C4-2B (cell line): Measurements from ENCODE around the gene SARDH.

Source experiments
- H3K27ac ChIP-seq: fragments of 450-650 bp; 2 replicates; pipeline ENCODE4 v1.5.1; 2017
- ZFX ChIP-seq: fragments of 450-650 bp; IDR thresholded peaks from 2 replicates; pipeline ENCODE4 v1.6.1; 2017
- TF ChIP-seq, protein P1 (sequence below): fragments of 450-650 bp; conservative IDR thresholded peaks from 2 replicates; pipeline ENCODE4 v1.5.1; 2017; ENCODE audit warnings: mild to moderate bottlenecking

Gene SARDH

GRCh38 chr9:133622555-133622954 lies 115.6 kb downstream of the SARDH start:
- no peak overlapping the region for H3K27ac ChIP-seq
- TF ChIP-seq ZFX: no peak
- TF ChIP-seq, protein P1, sequence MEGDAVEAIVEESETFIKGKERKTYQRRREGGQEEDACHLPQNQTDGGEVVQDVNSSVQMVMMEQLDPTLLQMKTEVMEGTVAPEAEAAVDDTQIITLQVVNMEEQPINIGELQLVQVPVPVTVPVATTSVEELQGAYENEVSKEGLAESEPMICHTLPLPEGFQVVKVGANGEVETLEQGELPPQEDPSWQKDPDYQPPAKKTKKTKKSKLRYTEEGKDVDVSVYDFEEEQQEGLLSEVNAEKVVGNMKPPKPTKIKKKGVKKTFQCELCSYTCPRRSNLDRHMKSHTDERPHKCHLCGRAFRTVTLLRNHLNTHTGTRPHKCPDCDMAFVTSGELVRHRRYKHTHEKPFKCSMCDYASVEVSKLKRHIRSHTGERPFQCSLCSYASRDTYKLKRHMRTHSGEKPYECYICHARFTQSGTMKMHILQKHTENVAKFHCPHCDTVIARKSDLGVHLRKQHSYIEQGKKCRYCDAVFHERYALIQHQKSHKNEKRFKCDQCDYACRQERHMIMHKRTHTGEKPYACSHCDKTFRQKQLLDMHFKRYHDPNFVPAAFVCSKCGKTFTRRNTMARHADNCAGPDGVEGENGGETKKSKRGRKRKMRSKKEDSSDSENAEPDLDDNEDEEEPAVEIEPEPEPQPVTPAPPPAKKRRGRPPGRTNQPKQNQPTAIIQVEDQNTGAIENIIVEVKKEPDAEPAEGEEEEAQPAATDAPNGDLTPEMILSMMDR: no peak

- no peak overlapping the region for H3K27ac ChIP-seq
- TF ChIP-seq, protein P1: no peak
- TF ChIP-seq ZFX: no peak
These were observed 116.4 kb downstream of the SARDH start for GRCh38 chr9:133621725-133622267.

DNA sequence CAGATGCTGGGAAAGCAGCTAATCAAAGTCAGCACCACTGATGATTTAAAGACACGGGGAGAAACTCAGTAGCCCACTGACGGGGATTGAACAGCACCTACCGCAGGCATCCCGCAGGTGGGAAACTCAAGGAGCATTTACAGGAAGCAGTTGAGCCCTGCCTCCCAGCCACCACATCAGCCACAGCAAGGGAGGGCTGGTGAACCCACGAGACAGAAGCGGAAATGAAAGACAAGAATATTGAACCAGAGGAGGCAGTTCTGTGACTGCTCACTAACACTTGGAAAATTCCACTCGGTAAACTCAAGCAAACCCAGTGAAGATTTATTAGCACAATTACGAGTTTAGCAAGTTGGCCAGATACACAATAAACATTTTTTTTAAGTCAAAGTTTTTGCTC lies 118.4 kb downstream of the SARDH start:
- no peak overlapping the region for H3K27ac ChIP-seq
- TF ChIP-seq ZFX: no peak
- TF ChIP-seq, protein P1: no peak

DNA sequence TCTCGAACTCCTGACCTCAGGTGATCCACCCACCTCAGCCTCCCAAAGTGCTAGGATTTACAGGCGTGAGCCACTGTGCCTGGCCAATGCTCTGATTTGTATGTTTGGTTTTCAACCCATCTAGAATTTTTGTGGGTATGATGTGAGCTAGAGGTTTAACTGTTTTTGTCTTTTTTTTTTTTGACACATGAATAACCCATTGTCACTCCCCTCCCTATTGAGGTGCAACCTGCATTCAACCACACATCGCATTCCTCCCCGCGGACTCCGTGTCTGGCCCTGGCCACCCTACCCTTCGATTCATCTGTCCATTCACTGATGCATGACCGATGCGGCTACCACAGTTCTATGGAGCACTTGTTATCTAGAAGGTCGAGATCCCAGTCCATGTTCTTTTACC lies 119.4 kb downstream of the SARDH start:
- TF ChIP-seq, protein P1: no peak
- TF ChIP-seq ZFX: no peak
- no peak overlapping the region for H3K27ac ChIP-seq

DNA sequence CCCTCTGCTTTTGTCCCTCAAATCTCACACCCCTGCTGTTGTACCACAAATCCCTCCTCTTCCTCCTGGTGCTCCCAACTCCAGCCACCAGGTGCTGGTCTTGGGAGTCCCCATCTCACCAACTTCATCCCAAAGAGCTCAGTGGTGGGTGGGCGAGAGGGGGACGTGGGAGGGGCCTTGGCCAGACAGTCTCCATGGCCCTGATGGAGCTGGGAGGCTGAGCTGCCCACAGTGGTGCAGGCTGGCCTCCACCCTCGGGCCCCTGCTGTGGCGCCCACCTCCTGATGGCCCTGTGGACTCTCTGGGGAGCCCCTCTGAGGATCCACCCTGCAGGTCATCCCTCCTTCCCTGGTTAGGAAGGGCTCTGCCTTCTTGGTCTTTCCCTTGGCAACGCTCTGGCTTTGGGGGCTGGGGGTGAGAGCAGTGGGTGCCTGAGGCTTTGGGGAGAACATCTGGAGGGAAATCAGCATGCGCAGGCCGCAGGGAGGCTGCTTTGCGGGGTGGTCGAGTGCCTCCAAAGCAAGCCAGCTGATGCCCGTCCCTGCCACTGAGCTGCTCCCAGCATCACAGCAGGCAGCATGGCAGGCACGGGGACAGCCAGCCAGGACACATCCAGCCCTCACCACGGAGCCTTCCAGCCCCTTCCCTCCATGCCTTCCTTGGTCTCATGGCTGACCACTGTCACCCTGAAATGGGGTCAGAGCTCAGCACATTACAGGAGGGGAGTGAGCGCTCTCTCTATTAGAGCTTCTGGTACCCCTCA lies 121.3 kb downstream of the SARDH start:
- TF ChIP-seq ZFX: no peak
- TF ChIP-seq, protein P1: no peak

GRCh38 chr9:133615606-133616188 lies 122.5 kb downstream of the SARDH start:
- H3K27ac ChIP-seq: no peak overlapping the region
- TF ChIP-seq ZFX: no peak
- TF ChIP-seq, protein P1: no peak

More for the DNA sequence above, 121.3 kb downstream of the SARDH start:
- H3K27ac ChIP-seq: no peak overlapping the region

DNA sequence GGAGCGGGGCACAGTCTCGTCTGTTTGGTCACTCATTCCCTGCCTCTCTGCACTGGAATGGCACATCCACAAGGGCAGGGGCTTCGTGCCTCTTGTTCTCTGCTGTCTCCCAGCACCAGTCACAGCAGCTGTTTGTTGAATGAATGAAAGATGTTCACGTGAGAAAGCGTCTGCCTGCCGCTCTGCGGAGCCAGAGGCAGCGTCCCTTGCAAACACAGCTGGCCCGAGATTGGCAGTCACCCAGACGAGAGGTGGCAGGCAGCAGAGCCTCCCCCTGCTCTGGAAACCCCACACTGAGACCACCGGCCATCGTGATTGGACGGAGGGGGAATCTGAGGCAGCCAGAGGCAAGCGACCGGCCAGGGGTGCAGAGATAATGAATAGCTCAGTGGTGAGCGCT lies 123.0 kb downstream of the SARDH start:
- no peak overlapping the region for H3K27ac ChIP-seq
- TF ChIP-seq, protein P1: no peak
- no peak for TF ChIP-seq ZFX
